Activated CD8-positive, alpha-beta memory T cell treated with anti-CD3 and anti-CD28 coated beads, Interleukin-2, amount 50 U/mL, for 24 hours (primary cell): ENCODE data around the gene OTUB1.
A peak's percentile ranks its signal among the peaks of the same experiment; 100 is the strongest.

ENCODE experiments used
- DNase-seq: peaks from one replicate; pipeline ENCODE4 v3.0.0-alpha.2; 2020; ENCODE audit errors: extremely low read depth

The OTUB1 gene

DNA sequence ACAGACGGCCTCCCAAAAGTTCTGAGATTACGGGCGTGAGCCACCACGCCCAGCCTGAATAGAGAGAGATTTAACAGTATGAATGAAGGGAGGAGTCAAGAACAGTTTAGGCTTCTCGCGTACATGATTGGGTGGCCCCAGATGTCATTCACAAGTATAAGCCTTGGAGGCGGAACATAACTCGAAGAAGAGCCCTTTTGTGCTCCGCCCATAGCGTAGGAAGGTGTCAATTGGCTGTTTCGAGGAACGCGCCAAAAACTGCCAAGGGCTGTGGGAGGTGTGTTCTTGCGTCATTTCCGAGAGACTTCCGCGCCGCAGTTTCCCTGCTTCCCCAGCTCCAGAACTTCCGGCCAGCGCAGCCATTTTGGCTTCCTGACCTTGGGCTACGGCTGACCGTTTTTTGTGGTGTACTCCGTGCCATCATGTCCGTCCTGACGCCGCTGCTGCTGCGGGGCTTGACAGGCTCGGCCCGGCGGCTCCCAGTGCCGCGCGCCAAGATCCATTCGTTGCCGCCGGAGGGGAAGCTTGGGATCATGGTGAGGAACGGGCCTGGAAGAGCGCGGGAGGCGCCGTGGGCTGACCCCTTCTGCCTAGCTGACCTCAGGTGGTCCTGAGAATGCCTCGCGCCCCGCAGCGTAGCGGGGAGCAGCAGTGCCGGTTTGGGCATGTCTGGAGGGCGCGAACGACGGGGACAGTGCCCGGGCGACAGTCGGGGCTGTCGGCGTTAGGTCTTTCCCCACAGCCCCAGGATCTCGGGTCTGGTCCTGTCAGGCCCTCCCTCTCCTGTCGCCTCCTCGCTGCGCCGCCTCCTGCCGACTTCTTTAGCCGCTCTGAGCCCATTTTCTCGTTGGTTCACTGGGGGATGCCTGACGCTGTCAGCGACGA lies 11.7 kb upstream of the OTUB1 start, which contains the start of gene COX8A:
Gene COX8A, plus strand, starts transcription at position 362 of the 885 bp plus-strand sequence. Its CDS starts 61 bp downstream, at position 423.
- DNase-seq: peak; percentile 92

- DNase-seq: no peak
Observed at GRCh38 chr11:63978551-63979239, 7.5 kb upstream of the OTUB1 start.

DNA sequence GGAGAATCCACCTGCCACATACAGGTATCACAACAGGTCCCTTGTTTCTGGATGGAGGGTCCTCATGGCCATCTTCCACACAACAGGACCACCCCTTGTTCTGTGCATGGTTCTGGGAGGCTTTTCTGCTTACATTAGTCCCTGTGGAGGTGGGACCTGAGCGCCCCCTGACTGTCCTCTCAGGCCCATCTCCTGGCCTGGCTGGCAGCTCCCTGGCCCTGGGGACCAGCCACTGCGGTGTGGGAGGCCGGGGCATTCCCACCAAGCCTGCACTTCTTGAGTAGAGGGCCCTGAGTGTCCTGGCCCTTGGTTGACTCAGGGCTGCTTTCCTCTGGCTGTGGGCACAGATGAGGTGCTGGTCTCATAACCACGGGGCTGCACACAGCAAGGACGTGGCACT lies 6.8 kb upstream of the OTUB1 start:
- no peak for DNase-seq

GRCh38 chr11:63985812-63986155 lies 454 bp upstream of the OTUB1 start:
- DNase-seq: peak; percentile 47

- DNase-seq: no peak
Observed at GRCh38 chr11:63986932-63987513, 785 bp downstream of the OTUB1 start.

DNA sequence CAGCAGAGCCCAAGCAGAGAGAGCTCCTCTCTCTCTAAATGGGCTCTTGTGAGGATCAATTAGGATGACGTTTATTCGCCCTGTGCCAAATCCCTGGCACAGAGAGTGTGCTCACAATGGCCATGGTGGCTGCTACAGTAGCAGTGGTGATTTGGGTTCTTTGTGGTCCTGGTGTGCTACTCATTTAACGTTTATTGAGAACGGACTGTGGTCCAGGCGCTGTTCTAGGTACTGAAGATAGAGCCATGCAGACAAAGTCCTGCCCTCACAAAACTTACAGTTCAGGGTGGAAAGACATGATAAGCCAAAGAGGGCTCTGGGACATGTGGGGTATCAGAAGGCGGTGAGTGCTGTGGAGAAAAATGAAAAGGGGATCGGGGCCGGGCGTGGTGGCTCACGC lies 5.3 kb downstream of the OTUB1 start:
- no peak for DNase-seq

- no peak for DNase-seq
Observed at GRCh38 chr11:63993100-63993499, 6.9 kb downstream of the OTUB1 start.

GRCh38 chr11:63993993-63994392 lies 7.8 kb downstream of the OTUB1 start:
- no peak for DNase-seq

DNA sequence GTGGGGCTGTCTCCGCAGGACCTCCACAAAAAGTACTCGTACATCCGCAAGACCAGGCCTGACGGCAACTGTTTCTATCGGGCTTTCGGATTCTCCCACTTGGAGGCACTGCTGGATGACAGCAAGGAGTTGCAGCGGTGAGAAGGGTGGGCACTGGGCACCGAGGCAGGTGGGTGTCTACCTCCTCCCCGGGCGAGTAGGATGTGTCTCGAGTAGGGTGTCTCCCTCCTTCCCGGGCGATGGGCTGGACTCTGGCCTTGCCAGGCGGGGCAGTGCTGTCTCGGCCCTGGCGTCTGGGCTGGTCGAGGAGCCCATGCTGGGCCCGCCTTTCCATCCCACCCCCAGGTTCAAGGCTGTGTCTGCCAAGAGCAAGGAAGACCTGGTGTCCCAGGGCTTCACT lies 10.3 kb downstream of the OTUB1 start:
- DNase-seq: no peak

- DNase-seq: no peak
Observed at GRCh38 chr11:63997104-63997700, 11.0 kb downstream of the OTUB1 start.

DNA sequence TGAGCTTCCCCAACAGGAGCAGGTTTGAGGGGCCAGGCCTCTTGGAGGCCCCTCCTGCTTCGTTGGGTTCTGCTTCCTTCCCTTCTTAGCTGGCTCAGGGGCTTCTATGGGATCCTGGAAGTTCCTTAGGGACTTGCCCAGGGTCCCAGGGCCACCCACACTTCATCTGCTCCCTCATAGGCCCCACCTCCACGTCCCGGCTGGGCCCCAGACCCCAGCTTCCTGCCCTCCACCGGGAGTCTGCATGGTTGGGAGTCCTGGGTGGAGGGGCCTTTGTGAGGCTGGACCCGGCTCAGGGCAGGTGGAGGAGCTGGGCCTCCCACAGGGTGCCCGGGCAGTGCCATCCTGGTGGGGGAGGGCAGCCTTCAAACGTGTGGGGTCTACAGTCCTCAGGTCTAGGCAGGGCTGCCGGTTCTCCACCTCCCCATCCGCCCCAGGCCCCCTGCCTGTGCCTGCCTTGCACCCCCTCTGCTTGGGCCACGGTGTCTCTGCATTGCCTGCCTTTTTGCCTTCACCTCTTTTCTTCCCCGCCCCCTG lies 11.6 kb downstream of the OTUB1 start:
- no peak for DNase-seq

GRCh38 chr11:63998558-63999348 lies 12.5 kb downstream of the OTUB1 start:
- no peak for DNase-seq

DNA sequence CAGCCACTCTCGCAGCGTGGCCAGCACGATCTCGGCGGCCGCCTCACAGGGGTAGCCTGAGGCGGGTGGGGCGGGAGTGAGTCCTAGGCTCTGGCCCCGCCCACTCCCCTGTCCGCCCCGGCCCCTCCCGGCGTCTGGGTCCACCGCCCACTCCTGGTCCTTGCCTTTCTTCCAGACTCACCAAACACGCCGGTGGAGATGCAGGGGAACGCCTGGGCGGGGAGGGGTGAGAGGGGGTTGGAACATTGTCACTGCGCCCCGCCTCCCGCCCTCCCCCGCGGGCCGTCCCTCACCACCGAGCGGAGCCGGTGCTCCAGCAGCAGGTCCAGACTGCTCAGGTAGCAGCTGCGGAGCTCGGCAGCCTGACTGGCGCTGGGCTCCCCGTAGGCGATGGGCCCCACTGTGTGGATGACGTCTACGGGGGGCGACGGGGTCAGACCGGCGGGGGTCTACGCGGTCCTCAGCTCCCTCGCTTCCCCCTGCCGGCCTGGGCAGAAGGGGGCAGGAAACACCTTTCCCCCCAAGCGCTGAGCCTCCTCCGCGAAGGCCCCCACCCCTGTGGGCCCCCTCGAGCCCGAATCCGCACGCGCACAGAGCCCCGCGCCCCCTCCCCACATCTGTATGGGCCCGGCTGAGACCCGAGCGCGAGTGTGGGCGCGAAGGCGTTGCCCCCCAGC lies 13.2 kb downstream of the OTUB1 start:
- peak; percentile 19 for DNase-seq

DNA sequence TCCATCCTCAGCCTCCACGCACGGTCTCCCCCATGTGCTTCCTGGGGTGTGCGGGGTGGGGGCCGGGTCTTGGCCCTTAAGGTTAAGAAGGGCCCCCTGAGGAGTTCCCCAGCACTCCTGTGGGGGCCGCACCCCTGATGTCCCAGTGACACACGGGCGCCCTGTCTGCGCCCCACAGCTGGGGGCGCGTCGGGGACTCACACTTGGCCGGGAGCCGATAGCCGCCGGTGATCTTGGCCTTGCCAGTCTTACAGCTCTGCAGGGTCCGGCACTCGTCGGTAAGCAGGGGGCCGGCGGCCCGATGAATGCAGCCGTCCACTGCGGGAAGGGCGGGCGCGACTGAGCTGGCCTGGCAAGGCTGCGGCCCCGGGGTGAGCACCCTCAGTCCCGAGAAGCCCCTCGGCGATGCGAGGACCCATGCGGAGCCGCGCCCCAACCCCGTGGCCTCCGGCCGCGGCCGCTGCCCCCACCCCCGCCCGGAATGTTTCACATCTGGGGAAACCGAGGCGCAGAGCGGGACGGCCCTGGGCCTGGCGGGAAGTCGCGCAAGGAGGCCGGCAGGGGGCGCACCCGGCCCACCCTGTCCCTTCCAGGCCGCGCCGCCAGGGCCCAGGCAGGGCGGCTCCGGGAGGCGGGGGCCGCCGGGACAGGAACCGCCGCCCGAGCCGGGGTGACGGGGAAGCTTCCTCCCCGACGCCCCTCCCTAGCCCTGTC lies 13.9 kb downstream of the OTUB1 start:
- DNase-seq: no peak

DNA sequence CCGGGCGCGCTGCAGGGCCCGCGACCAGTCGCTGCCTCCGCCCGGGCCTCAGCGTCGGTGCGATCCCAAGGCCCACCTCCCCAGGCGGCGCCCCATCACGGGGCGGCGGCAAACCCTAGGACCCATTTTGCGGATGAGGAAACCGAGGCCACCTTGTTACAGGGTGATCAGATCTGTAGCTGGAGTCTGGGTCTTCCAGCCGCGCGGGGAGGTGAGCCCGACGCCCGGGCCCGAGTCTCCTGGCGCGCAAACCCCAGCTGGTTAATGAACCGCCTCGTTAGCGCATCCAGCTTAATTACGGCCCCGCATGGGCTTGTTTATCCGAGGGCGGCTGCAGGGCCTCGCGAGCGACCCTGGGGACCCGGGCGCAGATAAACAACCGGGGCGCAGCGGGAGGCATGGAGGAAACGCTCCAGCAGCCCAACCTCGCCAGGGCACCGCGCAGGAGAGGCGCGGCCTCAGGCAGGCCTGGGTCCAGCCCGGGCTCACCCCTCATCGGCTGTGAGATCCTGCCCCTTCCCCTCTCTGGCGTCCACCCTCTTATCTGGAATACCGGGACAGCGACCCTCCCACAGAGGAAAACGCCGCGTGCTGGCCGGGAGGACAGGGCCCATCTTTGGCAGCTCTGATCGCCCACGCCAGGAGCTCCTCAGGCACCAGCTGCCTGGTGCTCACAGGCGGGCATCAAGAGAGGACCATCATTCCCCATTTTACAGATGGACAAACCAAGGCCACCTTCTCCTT lies 14.7 kb downstream of the OTUB1 start:
- no peak for DNase-seq

DNA sequence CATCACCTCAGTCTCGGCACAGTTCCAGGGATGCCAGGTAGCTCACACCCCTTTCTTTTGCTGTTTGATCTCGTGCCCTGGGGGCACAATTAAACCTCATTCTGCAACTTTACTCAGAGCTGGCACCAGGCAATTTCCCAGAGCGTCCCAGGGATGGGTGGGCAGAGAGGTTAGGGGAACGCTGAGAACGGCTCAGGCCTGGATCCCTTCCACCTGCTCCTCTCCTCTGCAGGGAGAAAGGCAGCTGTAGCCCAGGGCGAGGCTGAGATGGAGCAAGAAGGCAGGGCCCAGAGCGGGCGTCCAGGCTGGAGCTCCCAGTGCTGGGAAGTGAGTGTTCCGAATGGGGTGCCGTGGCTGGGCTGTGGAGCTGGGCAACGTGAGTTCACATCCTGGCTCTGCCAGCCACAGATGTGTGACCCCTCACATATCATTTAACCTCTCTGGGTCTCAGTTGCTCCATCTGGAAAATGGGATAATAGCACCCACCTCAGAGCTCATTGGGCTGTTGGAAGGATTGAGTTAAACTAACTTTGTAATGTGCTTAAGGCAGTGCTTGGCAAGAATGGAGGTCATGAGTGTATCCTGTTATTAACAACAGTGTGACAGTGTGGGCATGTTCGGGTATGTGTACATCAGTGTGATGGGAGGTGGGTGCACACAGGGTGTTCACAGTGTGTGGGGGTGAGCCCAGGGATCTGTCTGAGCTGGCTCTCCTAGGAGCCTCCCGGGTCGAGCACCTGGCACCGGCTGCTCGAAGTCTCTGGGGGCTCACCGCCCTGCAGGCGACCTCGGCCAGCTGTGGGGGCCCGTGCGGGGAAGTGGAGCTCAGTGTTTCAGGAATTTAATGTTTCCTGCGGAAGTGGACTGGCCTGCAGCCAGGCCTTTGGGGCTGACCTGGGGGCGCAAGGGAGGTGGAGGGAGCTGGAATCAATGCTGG lies 15.5 kb downstream of the OTUB1 start:
- no peak for DNase-seq

DNA sequence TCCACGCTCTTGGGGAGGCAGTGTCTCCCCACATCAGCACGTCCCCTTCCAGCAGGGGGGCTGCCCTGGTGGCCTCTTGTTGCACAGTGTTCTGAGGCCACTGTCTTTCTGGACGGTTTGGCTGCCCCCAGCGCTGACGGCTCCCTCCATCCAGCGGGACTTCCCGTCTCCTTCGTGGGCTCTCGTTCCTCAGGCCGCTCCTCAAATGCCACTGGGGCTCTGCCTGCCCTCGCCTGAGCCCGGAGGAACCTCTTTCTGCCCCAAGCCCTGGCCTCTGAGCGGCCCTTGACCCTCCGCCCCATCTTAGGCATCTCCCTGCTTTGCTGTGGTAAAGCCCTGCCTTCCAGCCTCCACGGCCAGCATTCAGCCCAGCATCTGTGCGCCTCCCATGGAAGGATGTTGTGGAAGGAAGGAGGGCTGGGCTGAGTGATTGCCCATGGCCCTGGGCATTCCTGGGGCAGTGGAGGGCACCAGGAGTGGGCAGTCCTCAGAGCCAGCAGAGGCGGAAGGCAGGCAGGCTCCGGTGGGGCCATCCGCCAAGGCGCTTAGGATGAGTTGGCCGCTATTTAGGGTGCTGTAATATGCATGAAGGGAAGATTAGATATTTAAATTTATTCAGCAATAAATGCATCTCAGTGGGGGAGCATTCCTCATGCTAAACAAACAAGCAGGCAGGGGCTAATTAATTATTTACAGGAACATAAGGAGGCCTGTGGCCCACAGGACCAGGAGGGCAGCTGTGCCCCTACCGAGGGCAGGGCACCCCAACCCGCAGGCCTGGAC lies 17.8 kb downstream of the OTUB1 start:
- DNase-seq: no peak
